ENCODE results near the gene CRYGA.

CRYGA gene

GRCh38 chr2:208164951-208165755, 1.8 kb upstream of the CRYGA start:
- H3K79me2 ChIP-seq (ENCODE audit: control insufficient read depth, insufficient read depth, low read length, unreplicated experiment), result no peaks in the 10 kb centered on the region
- H3K27me3 ChIP-seq (ENCODE audit: insufficient read depth, low read length), result peaks cover 5% of the 10 kb centered on the region; the same call in 1 of the 2 replicates
- no peak overlapping the region for H3K27ac ChIP-seq (ENCODE audit: low read depth, low read length)
- H2AFZ ChIP-seq (ENCODE audit: low read length, unreplicated experiment), result no peak overlapping the region
- no peaks in the 10 kb centered on the region for H3K36me3 ChIP-seq (ENCODE audit: insufficient read depth, low read length)
- no peak overlapping the region for H3K4me3 ChIP-seq (ENCODE audit: low read depth, low read length)
- H3K4me1 ChIP-seq (ENCODE audit: control insufficient read depth, insufficient read depth, low read length, unreplicated experiment), result no peaks in the 10 kb centered on the region

- peaks cover 3% of the 10 kb centered on the region for H3K27me3 ChIP-seq (ENCODE audit: insufficient read depth, low read length)
- H3K27ac ChIP-seq (ENCODE audit: low read depth, low read length), result no peak overlapping the region
- no peak overlapping the region for H2AFZ ChIP-seq (ENCODE audit: low read length, unreplicated experiment)
- H3K79me2 ChIP-seq (ENCODE audit: control insufficient read depth, insufficient read depth, low read length, unreplicated experiment), result no peaks in the 10 kb centered on the region
- H3K4me3 ChIP-seq (ENCODE audit: low read depth, low read length), result no peak overlapping the region
- H3K36me3 ChIP-seq (ENCODE audit: insufficient read depth, low read length), result no peaks in the 10 kb centered on the region
- no peaks in the 10 kb centered on the region for H3K4me1 ChIP-seq (ENCODE audit: control insufficient read depth, insufficient read depth, low read length, unreplicated experiment)
Measured at GRCh38 chr2:208156439-208156838, 7.0 kb downstream of the CRYGA start.

GRCh38 chr2:208153156-208153555, 10.2 kb downstream of the CRYGA start:
- H3K27ac ChIP-seq (ENCODE audit: low read depth, low read length), result no peak overlapping the region
- H3K27me3 ChIP-seq (ENCODE audit: insufficient read depth, low read length), result peaks cover 23% of the 10 kb centered on the region
- no peak overlapping the region for H3K4me3 ChIP-seq (ENCODE audit: low read depth, low read length)
- no peaks in the 10 kb centered on the region for H3K36me3 ChIP-seq (ENCODE audit: insufficient read depth, low read length)
- no peak overlapping the region for H2AFZ ChIP-seq (ENCODE audit: low read length, unreplicated experiment)
- H3K79me2 ChIP-seq (ENCODE audit: control insufficient read depth, insufficient read depth, low read length, unreplicated experiment), result no peaks in the 10 kb centered on the region
- H3K4me1 ChIP-seq (ENCODE audit: control insufficient read depth, insufficient read depth, low read length, unreplicated experiment), result no peaks in the 10 kb centered on the region

GRCh38 chr2:208150956-208151355, 12.4 kb downstream of the CRYGA start:
- H3K4me3 ChIP-seq (ENCODE audit: low read depth, low read length), result no peak overlapping the region
- no peak overlapping the region for H3K27ac ChIP-seq (ENCODE audit: low read depth, low read length)
- H3K4me1 ChIP-seq (ENCODE audit: control insufficient read depth, insufficient read depth, low read length, unreplicated experiment), result no peaks in the 10 kb centered on the region
- no peak overlapping the region for H2AFZ ChIP-seq (ENCODE audit: low read length, unreplicated experiment)
- no peaks in the 10 kb centered on the region for H3K36me3 ChIP-seq (ENCODE audit: insufficient read depth, low read length)
- peaks cover 26% of the 10 kb centered on the region; the same call in 1 of the 2 replicates for H3K27me3 ChIP-seq (ENCODE audit: insufficient read depth, low read length)
- H3K79me2 ChIP-seq (ENCODE audit: control insufficient read depth, insufficient read depth, low read length, unreplicated experiment), result no peaks in the 10 kb centered on the region

- Histone ChIP-seq H3K4me1 (ENCODE audit: control insufficient read depth, insufficient read depth, low read length, unreplicated experiment) (no peaks in the 10 kb centered on the region), H3K27ac (ENCODE audit: low read depth, low read length) (no peak overlapping the region), H3K27me3 (ENCODE audit: insufficient read depth, low read length) (peaks cover 26% of the 10 kb centered on the region; the same call in 1 of the 2 replicates), H2AFZ (ENCODE audit: low read length, unreplicated experiment) (no peak overlapping the region), H3K36me3 (ENCODE audit: insufficient read depth, low read length) (no peaks in the 10 kb centered on the region), H3K79me2 (ENCODE audit: control insufficient read depth, insufficient read depth, low read length, unreplicated experiment) (no peaks in the 10 kb centered on the region), H3K4me3 (ENCODE audit: low read depth, low read length) (no peak overlapping the region)
Measured at GRCh38 chr2:208150094-208150493, 13.3 kb downstream of the CRYGA start.

GRCh38 chr2:208148803-208149202, 14.6 kb downstream of the CRYGA start:
- Histone ChIP-seq H3K79me2 (ENCODE audit: control insufficient read depth, insufficient read depth, low read length, unreplicated experiment) (no peaks in the 10 kb centered on the region), H3K27ac (ENCODE audit: low read depth, low read length) (no peak overlapping the region), H3K4me1 (ENCODE audit: control insufficient read depth, insufficient read depth, low read length, unreplicated experiment) (no peaks in the 10 kb centered on the region), H3K36me3 (ENCODE audit: insufficient read depth, low read length) (no peaks in the 10 kb centered on the region), H2AFZ (ENCODE audit: low read length, unreplicated experiment) (no peak overlapping the region), H3K27me3 (ENCODE audit: insufficient read depth, low read length) (peaks cover 26% of the 10 kb centered on the region; the same call in 1 of the 2 replicates), H3K4me3 (ENCODE audit: low read depth, low read length) (no peak overlapping the region)

- no peak overlapping the region for H3K27ac ChIP-seq (ENCODE audit: low read depth, low read length)
- peaks cover 26% of the 10 kb centered on the region; the same call in 1 of the 2 replicates for H3K27me3 ChIP-seq (ENCODE audit: insufficient read depth, low read length)
- no peaks in the 10 kb centered on the region for H3K36me3 ChIP-seq (ENCODE audit: insufficient read depth, low read length)
- H3K4me1 ChIP-seq (ENCODE audit: control insufficient read depth, insufficient read depth, low read length, unreplicated experiment), result no peaks in the 10 kb centered on the region
- no peak overlapping the region for H3K4me3 ChIP-seq (ENCODE audit: low read depth, low read length)
- no peaks in the 10 kb centered on the region for H3K79me2 ChIP-seq (ENCODE audit: control insufficient read depth, insufficient read depth, low read length, unreplicated experiment)
- H2AFZ ChIP-seq (ENCODE audit: low read length, unreplicated experiment), result no peak overlapping the region
Measured at GRCh38 chr2:208147759-208148158, 15.6 kb downstream of the CRYGA start.

- no peaks in the 10 kb centered on the region for H3K36me3 ChIP-seq (ENCODE audit: insufficient read depth, low read length)
Measured at GRCh38 chr2:208147008-208147407, 16.4 kb downstream of the CRYGA start.

GRCh38 chr2:208146006-208146405, 17.4 kb downstream of the CRYGA start, which contains the start of gene CRYGB:
Gene CRYGB (minus strand): TSS chr2:208146158. CDS start chr2:208146120, 38 bp downstream.
- no peaks in the 10 kb centered on the region for H3K79me2 ChIP-seq (ENCODE audit: control insufficient read depth, insufficient read depth, low read length, unreplicated experiment)
- H3K27me3 ChIP-seq (ENCODE audit: insufficient read depth, low read length), result peaks cover 19% of the 10 kb centered on the region; the same call in 1 of the 2 replicates
- H3K4me1 ChIP-seq (ENCODE audit: control insufficient read depth, insufficient read depth, low read length, unreplicated experiment), result no peaks in the 10 kb centered on the region
- H3K4me3 ChIP-seq (ENCODE audit: low read depth, low read length), result no peak within 1 kb of the TSS
- H2AFZ ChIP-seq (ENCODE audit: low read length, unreplicated experiment), result no peak within 1 kb of the TSS
- H3K36me3 ChIP-seq (ENCODE audit: insufficient read depth, low read length), result no peaks in the 10 kb centered on the region
- H3K27ac ChIP-seq (ENCODE audit: low read depth, low read length), result no peak within 1 kb of the TSS

More at GRCh38 chr2:208147008-208147407, 16.4 kb downstream of the CRYGA start:
- H3K27me3 ChIP-seq (ENCODE audit: insufficient read depth, low read length), result peaks cover 26% of the 10 kb centered on the region; the same call in 1 of the 2 replicates
- no peaks in the 10 kb centered on the region for H3K79me2 ChIP-seq (ENCODE audit: control insufficient read depth, insufficient read depth, low read length, unreplicated experiment)
- H3K4me3 ChIP-seq (ENCODE audit: low read depth, low read length), result no peak overlapping the region
- no peak overlapping the region for H2AFZ ChIP-seq (ENCODE audit: low read length, unreplicated experiment)
- no peak overlapping the region for H3K27ac ChIP-seq (ENCODE audit: low read depth, low read length)
- H3K4me1 ChIP-seq (ENCODE audit: control insufficient read depth, insufficient read depth, low read length, unreplicated experiment), result no peaks in the 10 kb centered on the region

GRCh38 chr2:208142925-208143799, 20.2 kb downstream of the CRYGA start:
- H3K4me3 ChIP-seq (ENCODE audit: low read depth, low read length), result no peak overlapping the region
- H3K36me3 ChIP-seq (ENCODE audit: insufficient read depth, low read length), result no peaks in the 10 kb centered on the region
- H3K79me2 ChIP-seq (ENCODE audit: control insufficient read depth, insufficient read depth, low read length, unreplicated experiment), result no peaks in the 10 kb centered on the region
- H2AFZ ChIP-seq (ENCODE audit: low read length, unreplicated experiment), result no peak overlapping the region
- no peak overlapping the region for H3K27ac ChIP-seq (ENCODE audit: low read depth, low read length)
- H3K4me1 ChIP-seq (ENCODE audit: control insufficient read depth, insufficient read depth, low read length, unreplicated experiment), result no peaks in the 10 kb centered on the region
- H3K27me3 ChIP-seq (ENCODE audit: insufficient read depth, low read length), result 0 out of 2 replicates have a peak, but pooled peaks cover 3% of the 10 kb centered on the region
